GM18519 (cell line): ENCODE measurements around the gene CREB3L2.
"Not testable (repeated sequence)": the region's sequence is repeated elsewhere in the genome, so short reads cannot be mapped to it uniquely, and the experiment has no call there.

Experiments
- ATAC-seq: cut with Tn5 transposase; IDR thresholded peaks from one replicate; pipeline ENCODE4 v1.9.1; 2021; ENCODE audit warnings: mild to moderate bottlenecking, moderate library complexity; ENCODE audit not compliant: unreplicated experiment, low FRiP score

CREB3L2 gene

GRCh38 chr7:137913985-137914384 is 87.9 kb downstream of the CREB3L2 start:
- no peak for ATAC-seq

GRCh38 chr7:137909042-137909441 is 92.8 kb downstream of the CREB3L2 start:
- no peak for ATAC-seq

DNA sequence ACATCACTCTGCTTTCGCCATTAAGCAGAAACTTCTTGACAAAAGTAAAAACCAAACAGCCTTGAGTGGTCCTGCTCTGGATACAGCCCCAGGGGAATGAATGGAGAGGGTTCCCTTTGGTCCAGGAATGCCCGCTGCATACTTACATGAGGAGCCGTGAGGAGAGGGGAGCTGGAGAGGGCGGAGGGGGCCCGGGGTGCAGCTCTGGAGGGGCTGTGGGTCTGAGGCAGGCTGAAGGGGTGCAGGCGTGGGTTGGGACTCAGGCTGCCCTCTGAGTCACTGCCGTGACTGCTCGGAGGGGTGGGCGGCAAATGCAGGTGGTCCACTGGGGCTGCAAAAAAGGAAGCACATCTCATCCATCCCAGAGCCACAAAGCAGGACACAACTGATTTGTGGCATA is 93.8 kb downstream of the CREB3L2 start:
- no peak for ATAC-seq

- not testable (repeated sequence) for ATAC-seq
These were observed 95.2 kb downstream of the CREB3L2 start for GRCh38 chr7:137906636-137907035.

DNA sequence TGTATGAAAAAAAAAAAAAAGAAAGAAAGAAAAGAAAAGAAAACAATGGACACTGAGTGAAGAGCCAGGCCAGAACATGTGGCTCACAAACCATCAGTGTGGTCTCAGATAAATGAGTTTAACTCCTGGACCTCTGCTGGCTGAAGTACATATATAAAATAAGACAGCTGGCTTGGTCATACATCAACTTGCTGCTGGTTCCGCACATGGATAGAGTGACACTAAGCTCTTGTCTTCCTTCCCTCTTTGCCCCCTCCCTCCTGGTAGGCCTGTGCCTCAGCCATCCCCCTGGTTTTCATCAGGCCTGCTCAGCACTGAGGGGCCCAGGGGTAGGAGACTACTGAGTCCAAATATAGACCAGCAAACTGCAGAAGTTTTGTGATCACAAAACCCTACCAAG is 97.1 kb downstream of the CREB3L2 start:
- no peak for ATAC-seq

GRCh38 chr7:137903382-137904169 is 98.3 kb downstream of the CREB3L2 start:
- ATAC-seq = peak; percentile 65

GRCh38 chr7:137900137-137900536 is 101.7 kb downstream of the CREB3L2 start:
- no peak for ATAC-seq

GRCh38 chr7:137898839-137899721 is 102.8 kb downstream of the CREB3L2 start:
- ATAC-seq = peak; percentile 51

GRCh38 chr7:137895301-137896221 is 106.3 kb downstream of the CREB3L2 start:
- ATAC-seq = peak; percentile 79

DNA sequence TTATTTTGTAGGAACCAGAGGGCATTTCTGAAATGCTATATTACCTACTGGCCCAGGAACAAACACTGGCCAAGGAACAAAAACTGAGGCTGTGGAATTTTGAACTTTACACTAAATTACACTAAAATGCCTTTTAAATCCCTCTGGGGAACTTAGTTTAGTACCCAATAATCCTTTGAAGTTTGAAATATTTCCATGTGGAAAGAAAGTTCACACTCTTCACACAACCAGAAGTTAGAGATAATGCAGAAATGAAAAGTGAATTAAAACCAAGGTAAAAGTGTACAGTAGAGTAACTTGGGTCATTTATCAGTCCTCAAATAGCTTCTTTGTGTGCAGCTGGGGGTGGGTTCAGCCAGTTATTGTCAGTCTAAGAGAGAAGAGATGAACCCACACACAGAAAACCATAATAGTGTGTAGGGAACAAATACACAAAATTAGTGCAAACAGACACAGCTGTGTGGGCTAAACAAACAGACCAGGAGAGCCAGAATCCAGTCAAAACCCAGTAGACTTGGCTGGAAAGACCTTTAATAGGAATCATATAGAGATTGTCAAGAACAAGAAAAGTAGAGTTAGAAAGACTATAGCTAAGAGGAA is 108.6 kb downstream of the CREB3L2 start:
- ATAC-seq = no peak

DNA sequence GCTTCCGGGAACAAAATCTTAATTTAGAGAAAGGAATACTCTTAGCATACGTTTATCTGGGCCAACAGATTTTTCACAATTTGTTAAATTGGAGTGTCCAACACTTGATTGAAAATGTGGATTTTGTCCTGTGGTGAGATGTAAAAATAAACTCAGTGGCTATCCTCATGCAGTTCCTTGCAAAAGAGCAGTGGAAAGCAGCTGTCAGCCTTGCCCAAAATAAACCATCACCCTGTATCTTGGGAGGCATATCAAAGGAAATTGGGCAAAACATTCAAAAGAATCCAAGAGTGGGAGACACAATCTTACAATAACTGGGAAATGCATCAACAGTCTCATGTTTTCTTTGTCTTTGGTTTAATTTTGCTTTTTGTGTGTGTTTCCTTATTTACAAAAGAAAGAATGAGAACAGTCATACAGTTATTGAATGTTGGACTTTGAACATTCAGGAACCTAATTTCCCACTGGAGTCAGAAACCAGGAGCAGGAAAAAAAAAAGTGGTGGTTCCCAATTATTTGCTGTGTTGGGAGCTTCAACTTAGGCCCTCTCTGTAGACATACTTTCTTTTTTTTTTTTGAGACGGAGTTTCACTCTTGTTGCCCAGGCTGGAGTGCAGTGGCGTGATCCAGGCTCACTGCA is 110.8 kb downstream of the CREB3L2 start:
- no peak for ATAC-seq

- no peak for ATAC-seq
These were observed 111.4 kb downstream of the CREB3L2 start for GRCh38 chr7:137890449-137890921.

DNA sequence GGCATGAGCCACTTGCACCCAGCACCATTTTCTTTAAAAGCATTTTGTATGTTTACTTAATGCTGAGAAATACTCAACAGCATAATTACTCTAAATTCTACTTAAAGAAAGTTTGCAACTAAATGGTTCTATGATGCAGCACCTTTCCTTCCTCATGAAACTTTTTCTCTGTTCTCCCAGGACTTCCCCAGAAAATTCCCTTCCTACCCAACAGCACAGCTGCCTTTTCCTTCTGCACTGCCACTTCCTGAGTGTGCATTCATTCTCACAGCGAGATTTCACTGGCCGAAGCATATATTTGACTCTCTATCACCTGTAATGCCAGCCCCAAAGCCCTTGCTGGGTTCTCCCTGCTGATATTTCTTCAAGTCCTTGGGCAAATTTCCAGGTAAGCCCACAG is 113.6 kb downstream of the CREB3L2 start:
- ATAC-seq = no peak

GRCh38 chr7:137886746-137887145 is 115.1 kb downstream of the CREB3L2 start:
- ATAC-seq = no peak

DNA sequence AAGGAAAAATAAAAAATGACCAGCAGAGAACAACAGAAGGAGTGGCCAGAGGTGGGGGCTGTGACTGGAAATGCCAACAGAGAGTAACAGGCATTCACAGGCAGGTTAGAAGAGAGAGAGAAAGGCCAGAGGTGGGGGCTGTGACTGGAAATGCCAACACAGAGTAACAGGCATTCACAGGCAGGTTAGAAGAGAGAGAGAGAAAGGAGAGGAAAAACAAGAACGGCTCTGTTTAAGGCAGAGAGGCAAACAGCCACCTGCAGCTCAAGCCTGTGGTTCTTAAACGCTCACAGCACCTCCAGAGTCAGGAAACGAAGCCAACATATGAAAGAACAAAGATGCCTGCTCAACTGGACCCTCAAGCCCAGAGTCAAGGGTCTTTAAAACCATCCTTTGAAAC is 115.6 kb downstream of the CREB3L2 start:
- no peak for ATAC-seq

- ATAC-seq = no peak
These were observed 116.2 kb downstream of the CREB3L2 start for GRCh38 chr7:137885678-137886077.

GRCh38 chr7:137882806-137883205 is 119.1 kb downstream of the CREB3L2 start:
- ATAC-seq = no peak

- peak; percentile 99 for ATAC-seq
These were observed 119.6 kb downstream of the CREB3L2 start for GRCh38 chr7:137882261-137882668.

GRCh38 chr7:137881607-137882260 is 120.2 kb downstream of the CREB3L2 start:
- ATAC-seq = peak; percentile 13
